HepG2 (cell line): ENCODE results near the gene TOMM6. TPM values are rescaled to one million over a fixed set of nuclear protein-coding genes. Genes with fewer than 3 reads are reported as not detected.

ENCODE experiments used
- ATF5 ChIP-seq: sonication (generic); formaldehyde crosslinking; IDR thresholded peaks from 2 replicates; pipeline ENCODE4 v1.4.0; 2020; ENCODE audit warnings: mild to moderate bottlenecking, low read depth, missing genetic modification reagents
- E2F5 ChIP-seq: sonication (generic); formaldehyde crosslinking; conservative IDR thresholded peaks from 2 replicates; pipeline ENCODE4 v1.4.0; 2020; ENCODE audit warnings: missing genetic modification reagents
- FIP1L1 ChIP-seq: fragments of 200-400 bp; formaldehyde crosslinking; IDR thresholded peaks from 2 replicates; pipeline ENCODE4 v1.6.1; 2018; ENCODE audit warnings: low read depth, mild to moderate bottlenecking, low read length, moderate library complexity, borderline replicate concordance; ENCODE audit not compliant: insufficient read depth
- FOXK1 ChIP-seq: sonication (generic); formaldehyde crosslinking; IDR thresholded peaks from 2 replicates; pipeline ENCODE4 v1.4.0; 2020; ENCODE audit warnings: low read depth, missing genetic modification reagents, borderline replicate concordance
- GATAD1 ChIP-seq: IDR thresholded peaks from 2 replicates; pipeline ENCODE4 v1.6.1; 2016; ENCODE audit warnings: missing genetic modification reagents, missing compliant biosample characterization
- HMGA1 ChIP-seq: sonication (generic); formaldehyde crosslinking; conservative IDR thresholded peaks from 2 replicates; pipeline ENCODE4 v1.4.0; 2020; ENCODE audit warnings: missing genetic modification reagents
- JUNB ChIP-seq: sonication (generic); formaldehyde crosslinking; IDR thresholded peaks from 2 replicates; pipeline ENCODE4 v1.8.0; 2022; ENCODE audit warnings: missing genetic modification reagents, mild to moderate bottlenecking, borderline replicate concordance
- MAFG ChIP-seq: sonication (generic); formaldehyde crosslinking; IDR thresholded peaks from 2 replicates; pipeline ENCODE4 v1.5.1; 2020; ENCODE audit warnings: mild to moderate bottlenecking, missing genetic modification reagents
- NFYC ChIP-seq: IDR thresholded peaks from 2 replicates; pipeline ENCODE4 v1.6.1; 2016; ENCODE audit warnings: missing genetic modification reagents, missing compliant biosample characterization
- PITX1 ChIP-seq: sonication (generic); formaldehyde crosslinking; IDR thresholded peaks from 2 replicates; pipeline ENCODE4 v1.5.1; 2020; ENCODE audit warnings: mild to moderate bottlenecking, missing genetic modification reagents
- PLRG1 ChIP-seq: fragments of 450-650 bp; conservative IDR thresholded peaks from 2 replicates; pipeline ENCODE4 v1.6.1; 2016
- SMAD9 ChIP-seq: sonication (generic); formaldehyde crosslinking; IDR thresholded peaks from 2 replicates; pipeline ENCODE4 v1.5.1; 2020; ENCODE audit warnings: mild to moderate bottlenecking, missing genetic modification reagents
- ZBTB44 ChIP-seq: sonication (generic); formaldehyde crosslinking; IDR thresholded peaks from 2 replicates; pipeline ENCODE4 v1.4.0; 2020; ENCODE audit warnings: missing genetic modification reagents
- ZBTB7A ChIP-seq: sonication (generic); formaldehyde crosslinking; IDR thresholded peaks from 2 replicates; pipeline ENCODE4 v1.8.0; 2022; ENCODE audit warnings: mild to moderate bottlenecking, missing genetic modification reagents
- ZNF225 ChIP-seq: sonication (generic); formaldehyde crosslinking; IDR thresholded peaks from 2 replicates; pipeline ENCODE4 v1.4.0; 2020; ENCODE audit warnings: mild to moderate bottlenecking, missing genetic modification reagents
- ZNF230 ChIP-seq: sonication (generic); formaldehyde crosslinking; IDR thresholded peaks from 2 replicates; pipeline ENCODE4 v1.4.0; 2020; ENCODE audit warnings: mild to moderate bottlenecking, missing genetic modification reagents
- ZNF350 ChIP-seq: sonication (generic); formaldehyde crosslinking; IDR thresholded peaks from 2 replicates; pipeline ENCODE4 v1.4.0; 2020; ENCODE audit warnings: mild to moderate bottlenecking, low read depth, missing genetic modification reagents, borderline replicate concordance
- ZNF556 ChIP-seq: sonication (generic); formaldehyde crosslinking; IDR thresholded peaks from 2 replicates; pipeline ENCODE4 v1.4.0; 2020; ENCODE audit warnings: mild to moderate bottlenecking, missing genetic modification reagents, borderline replicate concordance
- ZNF563 ChIP-seq: sonication (generic); formaldehyde crosslinking; IDR thresholded peaks from 2 replicates; pipeline ENCODE4 v1.8.0; 2022; ENCODE audit warnings: mild to moderate bottlenecking, moderate library complexity, missing genetic modification reagents
- ZNF567 ChIP-seq: sonication (generic); formaldehyde crosslinking; IDR thresholded peaks from 2 replicates; pipeline ENCODE4 v1.8.1; 2023; ENCODE audit warnings: mild to moderate bottlenecking, missing genetic modification reagents, borderline replicate concordance
- ZNF629 ChIP-seq: sonication (generic); formaldehyde crosslinking; conservative IDR thresholded peaks from 2 replicates; pipeline ENCODE4 v1.5.0; 2020; ENCODE audit warnings: missing genetic modification reagents
- ZNF740 ChIP-seq: sonication (generic); formaldehyde crosslinking; IDR thresholded peaks from 2 replicates; pipeline ENCODE4 v1.4.0; 2020; ENCODE audit warnings: missing genetic modification reagents
- ZNF780A ChIP-seq: sonication (generic); formaldehyde crosslinking; IDR thresholded peaks from 2 replicates; pipeline ENCODE4 v1.8.0; 2022; ENCODE audit warnings: mild to moderate bottlenecking, missing genetic modification reagents, moderate library complexity
- ZSCAN5A ChIP-seq: sonication (generic); formaldehyde crosslinking; IDR thresholded peaks from 2 replicates; pipeline ENCODE4 v1.8.0; 2022; ENCODE audit warnings: mild to moderate bottlenecking, missing genetic modification reagents, borderline replicate concordance
- polyA plus RNA-seq, 8 experiments: library from polyadenylated mRNA; depleted of rRNA in 3 of 8; stranded (reverse) in 7 of 8; unstranded in 1 of 8; fragments of >200 nt; fragmentation: Illumina TruSeq in 4 of 8; extraction: Trizol in 4 of 8; gene quantifications; 2 replicates each; pipeline versions ENCODE4 v1.2.1 to v1.2.3, GENCODE V29; 2011 to 2016; ENCODE audit warnings: low read depth in 4 of 8, missing spikeins in 1 of 8, mixed read lengths in 1 of 8; ENCODE audit not compliant: insufficient read depth in 1 of 8
- total RNA-seq, 5 experiments: library from RNA; depleted of rRNA; stranded (reverse); fragments of >200 nt; fragmentation: Illumina TruSeq; extraction: Trizol; gene quantifications; 2 replicates each; pipeline ENCODE4 v1.2.3, GENCODE V29; 2016; ENCODE audit warnings: low read depth in 1 of 5

TOMM6 gene
- total and polyA plus RNA-seq, 2 of the 13 experiments (the other 11 are each of a cell fraction or from before 2014, with no cell fraction given), result 320 to 321 TPM

- TF ChIP-seq PLRG1 (no peak), FOXK1 (peak; percentile 93; the same call in 1 of the 2 replicates), ZNF225 (CRISPR knock-in tag) (peak; percentile 86; the same call in 1 of the 2 replicates), ZNF556 (peak; percentile 88; the same call in 1 of the 2 replicates), ZBTB44 (peak; percentile 59; the same call in 1 of the 2 replicates), ZNF780A (CRISPR knock-in tag) (no peak), NFYC (CRISPR knock-in tag) (peak; percentile 49), FIP1L1 (0 out of 2 replicates have a peak, but pooled peaks have one; percentile 20), PITX1 (CRISPR knock-in tag) (0 out of 2 replicates have a peak, but pooled peaks have one; percentile 28), ATF5 (CRISPR knock-in tag) (no peak), ZBTB7A (CRISPR knock-in tag) (peak; percentile 49; the same call in 1 of the 2 replicates), ZNF563 (CRISPR knock-in tag) (peak; percentile 51; the same call in 1 of the 2 replicates), JUNB (CRISPR knock-in tag) (no peak), GATAD1 (peak; percentile 99), ZNF350 (CRISPR knock-in tag) (peak; percentile 95), ZNF567 (CRISPR knock-in tag) (peak; percentile 30; the same call in 1 of the 2 replicates), ZNF230 (CRISPR knock-in tag) (peak; percentile 59; the same call in 1 of the 2 replicates), ZNF740 (CRISPR knock-in tag) (peak; percentile 80), ZNF629 (CRISPR knock-in tag) (no peak; the same call in 1 of the 2 replicates), SMAD9 (CRISPR knock-in tag) (no peak), HMGA1 (CRISPR knock-in tag) (no peak), MAFG (CRISPR knock-in tag) (no peak), E2F5 (0 out of 2 replicates have a peak, but pooled peaks have one; percentile 46), ZSCAN5A (peak; percentile 89; the same call in 1 of the 2 replicates)
These were observed at the start of gene TOMM6 (continued) for GRCh38 chr6:41787219-41787917.
